Measurements from ENCODE around the gene AGRN.

- TF ChIP-seq CTCF (IDR thresholded peaks at IDR 0.05): no peak
- TF ChIP-seq POLR2A (IDR thresholded peaks at IDR 0.05): no peak
Observed at GRCh38 chr1:970973-971730, 48.8 kb upstream of the AGRN start.
